ENCODE measurements around the gene ACO2. TPM values are rescaled to one million over a fixed set of nuclear protein-coding genes. Genes with fewer than 3 reads are reported as not detected.

Gene ACO2
- total RNA-seq, 1 experiment from 2014 or later: 53.2 TPM

- DNase-seq (ENCODE audit: low spot score): peak; percentile 47
Observed at GRCh38 chr22:41523464-41524221, 54.7 kb downstream of the ACO2 start.

- no peak for DNase-seq (ENCODE audit: low spot score)
Observed at GRCh38 chr22:41524251-41524661, 55.3 kb downstream of the ACO2 start.

GRCh38 chr22:41524809-41525449, 56.0 kb downstream of the ACO2 start:
- no peak for DNase-seq (ENCODE audit: low spot score)

- no peak for DNase-seq (ENCODE audit: low spot score)
Observed at GRCh38 chr22:41525450-41526225, 56.7 kb downstream of the ACO2 start.

GRCh38 chr22:41526226-41526829, 57.4 kb downstream of the ACO2 start:
- no peak for DNase-seq (ENCODE audit: low spot score)

- DNase-seq (ENCODE audit: low spot score): no peak
Observed at GRCh38 chr22:41526830-41527799, 58.2 kb downstream of the ACO2 start.

GRCh38 chr22:41528132-41528766, 59.3 kb downstream of the ACO2 start:
- no peak for DNase-seq (ENCODE audit: low spot score)

- DNase-seq (ENCODE audit: low spot score): no peak
Observed at GRCh38 chr22:41528938-41529561, 60.1 kb downstream of the ACO2 start.

- no peak for DNase-seq (ENCODE audit: low spot score)
Observed at GRCh38 chr22:41530890-41531714, 62.2 kb downstream of the ACO2 start.

- DNase-seq (ENCODE audit: low spot score): no peak
Observed at GRCh38 chr22:41531715-41532477, 63.0 kb downstream of the ACO2 start.

- peak; percentile 60 for DNase-seq (ENCODE audit: low spot score)
Observed at GRCh38 chr22:41532908-41533825, 64.2 kb downstream of the ACO2 start.

- no peak for DNase-seq (ENCODE audit: low spot score)
Observed at GRCh38 chr22:41534219-41534618, 65.3 kb downstream of the ACO2 start.

- DNase-seq (ENCODE audit: low spot score): no peak
Observed at GRCh38 chr22:41535244-41535643, 66.3 kb downstream of the ACO2 start.

GRCh38 chr22:41537203-41537602, 68.3 kb downstream of the ACO2 start:
- DNase-seq (ENCODE audit: low spot score): no peak

GRCh38 chr22:41538583-41538982, 69.7 kb downstream of the ACO2 start:
- DNase-seq (ENCODE audit: low spot score): no peak

- no peak for DNase-seq (ENCODE audit: low spot score)
Observed at GRCh38 chr22:41539146-41540005, 70.5 kb downstream of the ACO2 start.
